ACC112 (cell line): ENCODE results near the gene BMP2K.

Source experiments
- H2AFZ ChIP-seq: fragments of 200-600 bp; sonication (generic); one replicate; pipeline ENCODE4 v1.6.0; 2017; ENCODE audit warnings: antibody characterized with exemption, low read length; ENCODE audit not compliant: unreplicated experiment
- H3K27ac ChIP-seq: fragments of 200-600 bp; sonication (generic); 2 replicates; pipeline ENCODE4 v1.5.1; 2014; ENCODE audit warnings: low read depth, mild to moderate bottlenecking, antibody characterized with exemption, low read length, moderate library complexity
- H3K27me3 ChIP-seq: fragments of 200-600 bp; sonication (generic); 2 replicates; pipeline ENCODE4 v1.6.1; 2014; ENCODE audit warnings: mild to moderate bottlenecking, antibody characterized with exemption, low read length, moderate library complexity, mixed read lengths; ENCODE audit not compliant: insufficient read depth
- H3K36me3 ChIP-seq: fragments of 200-600 bp; sonication (generic); 2 replicates; pipeline ENCODE4 v1.6.1; 2016; ENCODE audit warnings: mild to moderate bottlenecking, antibody characterized with exemption, low read length, moderate library complexity, mixed read lengths; ENCODE audit not compliant: insufficient read depth
- H3K4me1 ChIP-seq: fragments of 200-600 bp; sonication (generic); one replicate; pipeline ENCODE4 v1.6.1; 2016; ENCODE audit warnings: low read length, mixed read lengths; ENCODE audit not compliant: insufficient read depth, unreplicated experiment, control insufficient read depth
- H3K4me3 ChIP-seq: fragments of 200-600 bp; sonication (generic); 2 replicates; pipeline ENCODE4 v1.5.1; 2014; ENCODE audit warnings: mild to moderate bottlenecking, low read depth, low read length
- H3K79me2 ChIP-seq: fragments of 200-600 bp; sonication (generic); one replicate; pipeline ENCODE4 v1.6.0; 2016; ENCODE audit warnings: low read length; ENCODE audit not compliant: control insufficient read depth, unreplicated experiment, insufficient read depth

Gene BMP2K

GRCh38 chr4:78763763-78764387, 12.3 kb upstream of the BMP2K start:
- Histone ChIP-seq H2AFZ (no peak overlapping the region), H3K27me3 (no peaks in the 10 kb centered on the region), H3K36me3 (no peaks in the 10 kb centered on the region), H3K4me1 (peaks cover 24% of the 10 kb centered on the region), H3K4me3 (no peak overlapping the region), H3K79me2 (no peaks in the 10 kb centered on the region), H3K27ac (no peak overlapping the region)

DNA sequence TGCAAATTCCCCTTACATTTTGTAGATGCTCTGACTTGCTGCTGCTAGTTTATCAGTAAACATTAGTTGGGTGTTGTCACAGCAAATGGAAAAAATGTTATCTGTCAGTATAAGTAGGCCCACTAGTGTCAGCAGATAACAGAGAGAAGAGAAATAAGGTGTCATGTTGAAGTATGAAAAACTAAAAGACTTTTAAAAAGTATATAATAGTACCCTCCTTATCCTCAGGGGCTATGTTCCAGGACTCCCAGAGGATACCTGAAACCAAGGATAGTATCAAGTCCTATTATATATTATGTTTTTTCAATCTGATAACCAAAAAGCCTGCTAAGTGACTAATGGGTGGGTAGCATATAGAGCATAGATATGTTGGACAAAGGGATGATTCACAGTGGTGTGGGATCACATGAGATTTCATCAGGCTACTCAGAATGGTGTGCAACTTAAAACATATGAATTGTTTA, 11.6 kb upstream of the BMP2K start:
- no peaks in the 10 kb centered on the region for H3K79me2 ChIP-seq
- no peaks in the 10 kb centered on the region for H3K27me3 ChIP-seq
- H3K4me3 ChIP-seq, result no peak overlapping the region
- H3K36me3 ChIP-seq, result no peaks in the 10 kb centered on the region
- H2AFZ ChIP-seq, result no peak overlapping the region
- H3K27ac ChIP-seq, result no peak overlapping the region
- peaks cover 29% of the 10 kb centered on the region for H3K4me1 ChIP-seq

GRCh38 chr4:78765432-78766006, 10.6 kb upstream of the BMP2K start:
- Histone ChIP-seq H3K36me3 (no peaks in the 10 kb centered on the region), H2AFZ (no peak overlapping the region), H3K4me3 (no peak overlapping the region), H3K79me2 (no peaks in the 10 kb centered on the region), H3K27me3 (no peaks in the 10 kb centered on the region), H3K27ac (no peak overlapping the region), H3K4me1 (peaks cover 39% of the 10 kb centered on the region)

DNA sequence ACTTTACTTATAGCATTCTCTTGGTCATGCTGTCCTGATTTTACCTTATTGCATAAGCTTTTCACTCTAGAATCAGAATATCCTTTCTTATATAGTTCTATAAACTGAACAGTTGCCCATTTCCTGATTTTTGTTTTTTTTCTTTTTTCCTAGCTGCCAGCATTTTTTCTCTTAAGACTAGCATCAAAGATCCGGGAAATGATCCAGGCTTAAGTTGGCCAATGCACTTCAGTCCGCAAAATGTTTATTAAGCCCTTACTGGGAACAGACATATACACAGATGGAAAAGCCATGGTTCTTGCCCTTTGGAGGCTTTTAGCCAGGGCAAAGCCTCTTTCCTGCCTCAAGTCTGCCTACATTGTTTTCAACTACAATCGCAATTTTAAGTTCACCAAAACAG, 10.1 kb upstream of the BMP2K start:
- Histone ChIP-seq H2AFZ (peak overlapping the region; percentile 57), H3K36me3 (no peaks in the 10 kb centered on the region), H3K27ac (no peak overlapping the region), H3K4me1 (peaks cover 39% of the 10 kb centered on the region), H3K4me3 (no peak overlapping the region), H3K27me3 (no peaks in the 10 kb centered on the region), H3K79me2 (no peaks in the 10 kb centered on the region)

GRCh38 chr4:78766650-78767049, 9.5 kb upstream of the BMP2K start:
- H3K36me3 ChIP-seq, result no peaks in the 10 kb centered on the region
- H3K79me2 ChIP-seq, result no peaks in the 10 kb centered on the region
- peaks cover 39% of the 10 kb centered on the region for H3K4me1 ChIP-seq
- H2AFZ ChIP-seq, result no peak overlapping the region
- no peak overlapping the region for H3K4me3 ChIP-seq
- H3K27ac ChIP-seq, result no peak overlapping the region
- H3K27me3 ChIP-seq, result no peaks in the 10 kb centered on the region

DNA sequence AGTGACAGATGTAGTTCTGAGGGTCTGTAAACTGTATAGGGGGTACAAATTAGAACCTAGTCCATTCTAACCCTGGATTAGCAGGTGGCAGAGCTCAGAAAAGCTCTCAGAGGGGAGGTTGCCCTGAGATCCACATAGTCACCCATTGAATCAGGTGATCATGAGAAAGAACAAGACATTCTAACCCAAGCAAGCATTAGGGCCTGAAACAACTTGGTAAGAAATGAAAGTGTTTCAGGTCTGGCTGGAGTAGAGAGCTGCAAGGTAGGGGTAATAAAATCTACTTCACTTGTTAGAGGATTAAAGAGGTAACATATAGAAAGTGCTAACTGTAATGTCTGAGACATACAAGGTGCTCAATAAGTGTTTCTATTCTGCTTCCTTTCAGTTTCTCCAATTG, 8.8 kb upstream of the BMP2K start:
- Histone ChIP-seq H3K27ac (no peak overlapping the region), H3K4me3 (no peak overlapping the region), H3K27me3 (no peaks in the 10 kb centered on the region)

DNA sequence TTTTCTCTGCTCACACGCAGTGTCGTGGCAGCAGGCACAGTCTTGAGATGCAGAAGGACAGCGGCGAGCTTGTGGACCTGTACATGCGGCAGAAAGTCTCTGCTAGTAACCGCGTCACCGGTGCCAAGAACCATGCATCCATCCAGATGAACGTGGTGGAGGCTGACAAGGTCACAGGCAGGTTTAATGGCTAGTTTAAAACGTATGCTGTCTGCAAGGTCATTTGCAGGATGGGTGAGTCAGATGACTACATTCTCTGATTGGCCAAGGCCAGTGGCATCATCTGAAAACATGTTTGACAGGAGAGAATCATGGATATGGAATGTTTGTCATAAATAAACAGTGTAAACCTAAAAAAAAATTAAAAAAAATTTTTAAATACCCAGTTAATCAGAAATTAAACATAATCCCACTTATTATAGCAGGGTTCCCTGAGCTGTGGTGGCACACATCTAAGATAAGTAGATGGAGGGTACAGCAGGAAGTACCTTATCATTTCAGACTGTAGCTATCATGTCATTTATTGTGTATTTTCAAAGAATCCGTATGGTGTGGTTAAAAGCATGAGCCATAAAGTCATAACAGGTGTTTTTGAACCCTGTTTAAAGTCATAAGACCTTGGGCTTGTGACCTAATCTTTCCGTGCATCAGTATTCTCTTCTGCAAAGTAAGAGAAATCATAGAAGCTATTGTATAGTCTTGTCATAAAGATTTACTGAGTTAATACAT, 7.5 kb upstream of the BMP2K start:
- Histone ChIP-seq H3K27ac (no peak overlapping the region), H3K4me1 (peaks cover 43% of the 10 kb centered on the region), H3K79me2 (no peaks in the 10 kb centered on the region), H3K36me3 (no peaks in the 10 kb centered on the region), H2AFZ (no peak overlapping the region), H3K27me3 (no peaks in the 10 kb centered on the region), H3K4me3 (no peak overlapping the region)

More for the DNA sequence above, 8.8 kb upstream of the BMP2K start:
- Histone ChIP-seq H2AFZ (no peak overlapping the region), H3K79me2 (no peaks in the 10 kb centered on the region), H3K36me3 (no peaks in the 10 kb centered on the region), H3K4me1 (peaks cover 42% of the 10 kb centered on the region)

- H3K79me2 ChIP-seq, result no peaks in the 10 kb centered on the region
- peaks cover 39% of the 10 kb centered on the region for H3K4me1 ChIP-seq
- no peak overlapping the region for H3K27ac ChIP-seq
- H3K27me3 ChIP-seq, result no peaks in the 10 kb centered on the region
- no peak overlapping the region for H3K4me3 ChIP-seq
- no peaks in the 10 kb centered on the region for H3K36me3 ChIP-seq
- H2AFZ ChIP-seq, result no peak overlapping the region
Observed at GRCh38 chr4:78770091-78770642, 6.0 kb upstream of the BMP2K start.

- Histone ChIP-seq H3K4me1 (peaks cover 29% of the 10 kb centered on the region), H3K79me2 (peaks cover 12% of the 10 kb centered on the region), H3K36me3 (no peaks in the 10 kb centered on the region), H3K27ac (no peak overlapping the region), H3K27me3 (no peaks in the 10 kb centered on the region), H3K4me3 (no peak overlapping the region), H2AFZ (no peak overlapping the region)
Observed at GRCh38 chr4:78772526-78773091, 3.5 kb upstream of the BMP2K start.

DNA sequence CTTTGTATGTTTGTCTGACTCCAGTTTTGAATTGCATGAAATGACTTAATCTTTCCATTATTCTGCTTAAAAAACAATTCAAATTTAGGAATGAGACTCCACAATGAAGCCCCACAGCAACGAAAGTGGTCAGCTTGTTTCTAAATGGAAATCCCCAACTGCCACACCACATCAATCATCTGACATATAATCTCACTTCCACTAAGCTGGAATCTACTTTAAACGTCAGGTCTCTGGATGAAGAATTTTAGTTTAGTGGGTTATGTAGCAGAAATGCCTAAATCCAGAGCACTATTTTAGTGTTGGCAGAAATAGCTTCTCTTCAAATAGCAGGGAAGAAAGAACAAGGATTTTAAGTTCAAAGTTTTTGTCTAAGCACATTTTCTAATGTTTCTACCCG, 1.7 kb upstream of the BMP2K start:
- no peaks in the 10 kb centered on the region for H3K36me3 ChIP-seq
- H3K4me1 ChIP-seq, result peaks cover 31% of the 10 kb centered on the region
- H3K27me3 ChIP-seq, result no peaks in the 10 kb centered on the region
- H3K4me3 ChIP-seq, result peak overlapping the region; percentile 87
- H3K27ac ChIP-seq, result no peak overlapping the region
- no peak overlapping the region for H2AFZ ChIP-seq
- H3K79me2 ChIP-seq, result peaks cover 30% of the 10 kb centered on the region
